Transverse colon (tissue), 4 donors: ENCODE measurements around the gene TEX55. TPM values are rescaled to one million over a fixed set of nuclear protein-coding genes. Genes with fewer than 3 reads are reported as not detected.
A peak's percentile ranks its signal among the peaks of the same experiment; 100 is the strongest.

Experiments used
- DNase-seq: peaks from one replicate; pipeline ENCODE4 v3.0.0-alpha.2; 2019
- H3K27ac ChIP-seq, 4 donors: fragments of 200-600 bp; sonication (generic); 2 replicates each; pipeline ENCODE4 v1.5.1; 2016 to 2018; ENCODE audit warnings: inconsistent platforms in 4 of 4
- H3K27me3 ChIP-seq: fragments of 200-600 bp; sonication (generic); 2 replicates; pipeline ENCODE4 v1.5.1; 2017; ENCODE audit warnings: inconsistent platforms
- H3K36me3 ChIP-seq, 4 donors: fragments of 200-600 bp; sonication (generic); 2 replicates each; pipeline ENCODE4 v1.5.1; 2017 to 2019; ENCODE audit warnings: inconsistent platforms in 4 of 4
- H3K4me1 ChIP-seq, 4 donors: fragments of 200-600 bp; sonication (generic); 2 replicates each; pipeline ENCODE4 v1.5.1; 2017 to 2020; ENCODE audit warnings: inconsistent platforms in 4 of 4
- H3K4me3 ChIP-seq, 4 donors: fragments of 200-600 bp; sonication (generic); 1 replicate in 1 of 4; 2 replicates in 3 of 4; pipeline versions ENCODE4 v1.5.1 to v1.6.1; 2017 to 2019; ENCODE audit warnings: inconsistent platforms in 4 of 4
- H3K9me3 ChIP-seq, 2 donors: fragments of 200-600 bp; sonication (generic); 2 replicates each; pipeline ENCODE4 v1.5.1; 2017 to 2019; ENCODE audit warnings: inconsistent platforms in 2 of 2
- EP300 ChIP-seq: sonication (generic); formaldehyde crosslinking; IDR thresholded peaks from one replicate; pipeline ENCODE4 v1.6.1; 2017; ENCODE audit warnings: antibody characterized with exemption, low read depth
- POLR2A ChIP-seq: fragments of 450-650 bp; IDR thresholded peaks from one replicate; pipeline ENCODE4 v1.6.1; 2016; ENCODE audit warnings: antibody characterized with exemption, mild to moderate bottlenecking, moderate library complexity
- POLR2AphosphoS5 ChIP-seq, 3 donors: sonication (generic); formaldehyde crosslinking; IDR thresholded peaks; one replicate each; pipeline ENCODE4 v1.6.1; 2016; ENCODE audit warnings: antibody characterized with exemption in 3 of 3
- WGBS, 2 donors: methylation state at CpG; one replicate each; pipeline ENCODE4 v1.1.5; 2018; ENCODE audit warnings: low coverage in 1 of 2; 5-methylcytosine and 5-hydroxymethylcytosine counted together
- in situ Hi-C, 4 donors: fragments of 200-750 bp; cut with MboI; loops; one replicate each; pipeline versions ENCODE4 v1.15.0 to v1.15.1; 2017; ENCODE audit warnings: low sequenced_read_pairs in 3 of 4, low pct_ligation_motif_present in 1 of 4, low pct_unique_long_range_greater_than_20kb in 1 of 4
- intact Hi-C: fragments of 100-400 bp; cut with DNase I; formaldehyde crosslinking; loops from one replicate; pipeline ENCODE4 v1.15.1; 2023; ENCODE audit warnings: low total_unique reads
- total RNA-seq, 4 donors: library from RNA; depleted of rRNA; stranded (reverse); fragments of >200 nt; gene quantifications; one replicate each; pipeline ENCODE4 v1.1.0, GENCODE V29; 2016
- TF ChIP-seq, protein P1 (sequence below), 5 experiments: fragments of 200-600 bp in 3 of 5; fragments of 450-650 bp in 2 of 5; sonication (generic) in 3 of 5; IDR thresholded peaks; 1 replicate in 2 of 5; 2 replicates in 3 of 5; pipeline ENCODE4 v1.5.1; 2016 to 2017; ENCODE audit warnings: antibody characterized with exemption in 5 of 5, inconsistent platforms in 3 of 5, mild to moderate bottlenecking in 2 of 5, moderate library complexity in 1 of 5

TEX55 gene
- total RNA-seq, 4 donors from 2014 or later: not detected

DNA sequence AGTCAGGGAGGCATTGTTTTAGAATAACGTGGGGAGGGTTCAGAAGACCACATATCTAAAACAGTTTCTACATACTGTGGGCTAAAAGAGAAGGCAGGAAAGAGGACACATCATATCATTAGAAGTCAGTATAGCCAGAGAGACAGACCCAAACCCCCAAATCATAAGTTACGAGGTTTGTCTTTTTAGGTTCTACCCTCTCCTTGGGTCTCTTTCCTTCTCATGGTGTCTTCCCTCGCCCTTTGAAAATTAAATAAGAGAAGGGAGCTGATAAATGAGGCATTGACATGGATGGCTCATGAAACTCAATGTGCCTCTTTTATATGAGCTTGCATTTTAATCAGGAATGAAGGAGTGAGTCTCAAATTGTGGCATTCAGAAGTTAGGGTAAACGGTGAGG, 30.8 kb downstream of the TEX55 start:
- no peak overlapping the region for H3K4me3 ChIP-seq
- H3K27me3 ChIP-seq: no peaks in the 10 kb centered on the region
- no peaks in the 10 kb centered on the region for H3K36me3 ChIP-seq
- DNase-seq: no peak
- TF ChIP-seq POLR2AphosphoS5 (IDR thresholded peaks at IDR 0.05) (no peak), POLR2A (no peak), EP300 (no peak)
- TF ChIP-seq, protein P1, sequence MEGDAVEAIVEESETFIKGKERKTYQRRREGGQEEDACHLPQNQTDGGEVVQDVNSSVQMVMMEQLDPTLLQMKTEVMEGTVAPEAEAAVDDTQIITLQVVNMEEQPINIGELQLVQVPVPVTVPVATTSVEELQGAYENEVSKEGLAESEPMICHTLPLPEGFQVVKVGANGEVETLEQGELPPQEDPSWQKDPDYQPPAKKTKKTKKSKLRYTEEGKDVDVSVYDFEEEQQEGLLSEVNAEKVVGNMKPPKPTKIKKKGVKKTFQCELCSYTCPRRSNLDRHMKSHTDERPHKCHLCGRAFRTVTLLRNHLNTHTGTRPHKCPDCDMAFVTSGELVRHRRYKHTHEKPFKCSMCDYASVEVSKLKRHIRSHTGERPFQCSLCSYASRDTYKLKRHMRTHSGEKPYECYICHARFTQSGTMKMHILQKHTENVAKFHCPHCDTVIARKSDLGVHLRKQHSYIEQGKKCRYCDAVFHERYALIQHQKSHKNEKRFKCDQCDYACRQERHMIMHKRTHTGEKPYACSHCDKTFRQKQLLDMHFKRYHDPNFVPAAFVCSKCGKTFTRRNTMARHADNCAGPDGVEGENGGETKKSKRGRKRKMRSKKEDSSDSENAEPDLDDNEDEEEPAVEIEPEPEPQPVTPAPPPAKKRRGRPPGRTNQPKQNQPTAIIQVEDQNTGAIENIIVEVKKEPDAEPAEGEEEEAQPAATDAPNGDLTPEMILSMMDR (IDR thresholded peaks at IDR 0.05): no peak
- in situ Hi-C loops (no loop called here), intact Hi-C loops (no loop called here)
- H3K27ac ChIP-seq: peak overlapping the region in 3 of 4 donors; percentile 14 to 55 (median 31)
- H3K9me3 ChIP-seq: no peaks in the 10 kb centered on the region
- peaks cover 0 to 12% (median 0%) of the 10 kb centered on the region in 4 donors for H3K4me1 ChIP-seq
- WGBS, 2 donors: 67 to 80% methylated on average over 3 to 4 of the region's 4 CpGs

DNA sequence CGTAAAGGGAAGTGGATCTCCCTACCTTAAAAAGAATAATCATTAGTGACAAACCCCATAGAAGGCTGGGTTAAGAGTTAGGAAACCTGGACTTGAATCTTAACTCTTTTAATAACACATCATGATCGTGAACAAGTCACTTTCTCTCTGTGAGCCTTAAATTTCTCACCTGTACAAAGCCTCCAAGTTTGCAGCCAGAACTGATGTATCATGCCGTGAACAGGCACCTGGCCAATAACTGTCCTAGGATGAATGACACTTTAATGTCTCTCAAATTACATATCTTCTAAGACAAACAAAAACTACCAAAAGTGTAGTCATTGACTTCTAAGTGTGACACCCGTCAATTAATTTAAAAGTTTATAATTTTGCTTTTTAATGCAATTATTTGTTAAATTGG, 31.4 kb downstream of the TEX55 start:
- Histone ChIP-seq H3K9me3 (no peaks in the 10 kb centered on the region), H3K4me3 (no peak overlapping the region), H3K27ac (no peak overlapping the region), H3K27me3 (no peaks in the 10 kb centered on the region), H3K4me1 (peaks cover 0 to 12% (median 0%) of the 10 kb centered on the region in 4 donors), H3K36me3 (no peaks in the 10 kb centered on the region)
- intact Hi-C loops (no loop called here), in situ Hi-C loops (no loop called here)
- DNase-seq: no peak
- no peak for TF ChIP-seq POLR2A
- no peak for TF ChIP-seq POLR2AphosphoS5 (IDR thresholded peaks at IDR 0.05)
- TF ChIP-seq, protein P1 (IDR thresholded peaks at IDR 0.05): no peak
- TF ChIP-seq EP300: no peak
- 62 to 77% methylated on average over 3 to 4 of the region's 4 CpGs for WGBS, 2 donors

DNA sequence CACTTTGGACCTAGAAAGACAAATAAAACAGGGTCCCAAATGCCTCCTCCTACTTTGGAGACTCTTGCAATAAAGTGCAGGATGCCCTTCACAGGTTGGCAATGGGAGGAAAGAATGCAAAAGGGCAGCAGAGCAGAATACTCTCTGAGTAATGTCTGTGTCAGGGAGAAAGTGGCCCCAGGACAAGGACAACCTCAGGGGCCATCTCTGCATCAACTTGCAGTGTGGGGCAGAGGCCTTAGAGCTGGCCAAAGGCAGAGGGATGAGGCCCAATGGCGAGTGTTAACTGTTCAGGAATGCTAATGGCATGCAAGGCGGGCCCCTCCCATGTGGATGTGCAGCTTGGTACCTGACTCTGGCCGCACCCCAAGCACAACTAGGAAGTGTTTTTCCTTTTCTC, 35.8 kb downstream of the TEX55 start:
- Histone ChIP-seq H3K27ac (no peak overlapping the region), H3K4me3 (no peak overlapping the region), H3K9me3 (no peaks in the 10 kb centered on the region), H3K36me3 (no peaks in the 10 kb centered on the region), H3K4me1 (peaks cover 0 to 2% (median 0%) of the 10 kb centered on the region in 4 donors), H3K27me3 (no peaks in the 10 kb centered on the region)
- in situ Hi-C loops: no loop called here
- 68% methylated on average over 3 of the region's 3 CpGs; no CpG with 5 or more reads in 1 of the 2 donors for WGBS, 2 donors
- intact Hi-C loops: no loop called here
- no peak for DNase-seq
- TF ChIP-seq, protein P1 (IDR thresholded peaks at IDR 0.05): no peak
- no peak for TF ChIP-seq POLR2A
- TF ChIP-seq EP300: no peak
- TF ChIP-seq POLR2AphosphoS5 (IDR thresholded peaks at IDR 0.05): no peak

DNA sequence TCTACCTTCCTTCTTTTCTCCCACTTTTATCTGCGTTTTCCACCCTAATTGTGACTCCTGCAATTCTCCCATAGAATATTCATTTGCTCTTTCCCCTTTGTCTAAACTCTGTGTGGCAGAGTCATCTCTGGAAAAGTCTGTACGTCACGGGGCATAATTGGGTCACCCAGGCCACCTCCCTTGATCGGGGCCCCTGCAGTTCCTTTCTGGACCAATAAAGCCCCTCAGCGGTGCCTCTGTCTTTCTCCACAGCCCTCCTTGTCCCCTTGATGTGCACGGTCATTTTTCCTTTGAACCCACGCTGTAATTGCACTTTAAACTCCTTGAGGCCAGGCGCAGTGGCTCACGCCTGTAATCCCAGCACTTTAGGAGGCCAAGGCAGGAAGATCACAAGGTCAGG, 38.1 kb downstream of the TEX55 start:
- TF ChIP-seq, protein P1 (IDR thresholded peaks at IDR 0.05): no peak

More for the DNA sequence above, 38.1 kb downstream of the TEX55 start:
- H3K9me3 ChIP-seq: no peaks in the 10 kb centered on the region
- H3K27me3 ChIP-seq: no peaks in the 10 kb centered on the region
- H3K27ac ChIP-seq: no peak overlapping the region
- in situ Hi-C loops: no loop called here
- DNase-seq: no peak
- WGBS, 2 donors: 75% methylated on average over 9 of the region's 9 CpGs; no CpG with 5 or more reads in 1 of the 2 donors
- H3K36me3 ChIP-seq: no peaks in the 10 kb centered on the region
- H3K4me3 ChIP-seq: no peak overlapping the region
- no peaks in the 10 kb centered on the region for H3K4me1 ChIP-seq
- intact Hi-C loops: no loop called here
